DND-41 (cell line): ENCODE measurements around the gene ANKLE2.

Experiments used
- CTCF ChIP-seq: IDR thresholded peaks from 2 replicates; pipeline ENCODE4 v1.5.1; 2012; ENCODE audit warnings: borderline replicate concordance, low read length, moderate library complexity, mild to moderate bottlenecking; ENCODE audit not compliant: poor library complexity, severe bottlenecking; ENCODE audit errors: extremely low read depth
- EZH2 ChIP-seq: IDR thresholded peaks from 3 replicates; pipeline ENCODE4 v1.6.1; 2012; ENCODE audit warnings: borderline replicate concordance, low read depth, mild to moderate bottlenecking, moderate library complexity, low read length, inconsistent platforms; ENCODE audit not compliant: severe bottlenecking

GRCh38 chr12:132726386-132726785 lies 35.2 kb downstream of the ANKLE2 start:
- no peak for TF ChIP-seq CTCF
- no peak for TF ChIP-seq EZH2
